Stimulated activated CD4-positive, alpha-beta T cell treated with anti-CD3 and anti-CD28 coated beads, Interleukin-4, amount 100 ng/mL, for 48 hours (primary cell): ENCODE measurements around the gene TXN2.
"Not testable (repeated sequence)": the region's sequence is repeated elsewhere in the genome, so short reads cannot be mapped to it uniquely, and the experiment has no call there.

Experiments used
- DNase-seq, 2 donors: peaks; one replicate each; pipeline ENCODE4 v3.0.0-alpha.2; 2020; ENCODE audit warnings: low read depth in 2 of 2

Gene TXN2

GRCh38 chr22:36431977-36432376 is 49.5 kb downstream of the TXN2 start:
- no peak for DNase-seq

GRCh38 chr22:36430863-36431262 is 50.6 kb downstream of the TXN2 start:
- no peak for DNase-seq

- not testable (repeated sequence) for DNase-seq
These were observed 53.5 kb downstream of the TXN2 start for GRCh38 chr22:36427952-36428351.

GRCh38 chr22:36425977-36426523 is 55.4 kb downstream of the TXN2 start:
- DNase-seq = no peak

GRCh38 chr22:36424901-36425579 is 56.4 kb downstream of the TXN2 start:
- no peak for DNase-seq

- not testable (repeated sequence) for DNase-seq
These were observed 57.0 kb downstream of the TXN2 start for GRCh38 chr22:36424466-36424865.

- no peak for DNase-seq
These were observed 57.7 kb downstream of the TXN2 start for GRCh38 chr22:36423461-36424404.

GRCh38 chr22:36422287-36423014 is 59.0 kb downstream of the TXN2 start:
- DNase-seq = no peak

- DNase-seq = no peak
These were observed 61.2 kb downstream of the TXN2 start for GRCh38 chr22:36419912-36420882.

GRCh38 chr22:36419177-36419911 is 62.1 kb downstream of the TXN2 start:
- no peak for DNase-seq

GRCh38 chr22:36417281-36417686 is 64.2 kb downstream of the TXN2 start:
- DNase-seq = no peak
